ENCODE results near the gene HGFAC.

GRCh38 chr4:3484057-3484973, 42.5 kb downstream of the HGFAC start:
- TF ChIP-seq CTCF (conservative IDR thresholded peaks at IDR 0.05 in 1 of 2, IDR thresholded peaks at IDR 0.05 in 1 of 2; ENCODE audit: extremely low read depth in 1 of 2, insufficient read depth in 1 of 2, low read depth in 1 of 2, low read length in 2 of 2) (peak in 1 of 2 donors; percentile 1), EZH2 (IDR thresholded peaks at IDR 0.05; ENCODE audit: borderline replicate concordance, low read length) (no peak)

Data from mammary epithelial cell (primary cell).